HepG2 (cell line): Measurements from ENCODE around the gene DDX18. TPM values are rescaled to one million over a fixed set of nuclear protein-coding genes. Genes with fewer than 3 reads are reported as not detected.

Source experiments
- ATRX ChIP-seq: sonication (generic); formaldehyde crosslinking; IDR thresholded peaks from 2 replicates; pipeline ENCODE4 v1.4.0; 2020; ENCODE audit warnings: missing genetic modification reagents, borderline replicate concordance
- BRF2 ChIP-seq: sonication (generic); formaldehyde crosslinking; IDR thresholded peaks from 2 replicates; pipeline ENCODE4 v1.8.1; 2022; ENCODE audit warnings: mild to moderate bottlenecking, missing genetic modification reagents
- CC2D1A ChIP-seq: sonication (generic); formaldehyde crosslinking; IDR thresholded peaks from 2 replicates; pipeline ENCODE4 v1.8.1; 2023; ENCODE audit warnings: mild to moderate bottlenecking, missing genetic modification reagents
- FOXP4 ChIP-seq: sonication (generic); formaldehyde crosslinking; IDR thresholded peaks from 2 replicates; pipeline ENCODE4 v1.4.0; 2020; ENCODE audit warnings: missing genetic modification reagents
- HNRNPL ChIP-seq: fragments of 200-400 bp; formaldehyde crosslinking; IDR thresholded peaks from 2 replicates; pipeline ENCODE4 v1.6.1; 2017; ENCODE audit warnings: mild to moderate bottlenecking, low read depth, low read length
- LRRFIP1 ChIP-seq: sonication (generic); formaldehyde crosslinking; conservative IDR thresholded peaks from 2 replicates; pipeline ENCODE4 v1.4.0; 2020; ENCODE audit warnings: missing genetic modification reagents
- MED1 ChIP-seq: sonication (generic); formaldehyde crosslinking; IDR thresholded peaks from 2 replicates; pipeline ENCODE4 v1.4.0; 2020; ENCODE audit warnings: missing genetic modification reagents
- NCOA1 ChIP-seq: sonication (generic); formaldehyde crosslinking; IDR thresholded peaks from 2 replicates; pipeline ENCODE4 v1.9.0; 2021; ENCODE audit warnings: missing genetic modification reagents
- PITX1 ChIP-seq: sonication (generic); formaldehyde crosslinking; IDR thresholded peaks from 2 replicates; pipeline ENCODE4 v1.5.1; 2020; ENCODE audit warnings: mild to moderate bottlenecking, missing genetic modification reagents
- REPIN1 ChIP-seq: sonication (generic); formaldehyde crosslinking; IDR thresholded peaks from 2 replicates; pipeline ENCODE4 v1.8.0; 2022; ENCODE audit warnings: missing genetic modification reagents, low read depth, mild to moderate bottlenecking, borderline replicate concordance
- SIN3A ChIP-seq: IDR thresholded peaks from 2 replicates; pipeline ENCODE4 v1.6.1; 2011; ENCODE audit warnings: low read depth, mild to moderate bottlenecking, control low read depth, low read length, borderline replicate concordance
- ZBTB4 ChIP-seq: sonication (generic); formaldehyde crosslinking; IDR thresholded peaks from 2 replicates; pipeline ENCODE4 v1.4.0; 2020; ENCODE audit warnings: missing genetic modification reagents, mild to moderate bottlenecking, borderline replicate concordance
- ZFP36L1 ChIP-seq: sonication (generic); formaldehyde crosslinking; IDR thresholded peaks from 2 replicates; pipeline ENCODE4 v1.8.0; 2022; ENCODE audit warnings: mild to moderate bottlenecking, missing genetic modification reagents, moderate library complexity
- ZNF343 ChIP-seq: sonication (generic); formaldehyde crosslinking; IDR thresholded peaks from 2 replicates; pipeline ENCODE4 v1.4.0; 2020; ENCODE audit warnings: mild to moderate bottlenecking, missing genetic modification reagents
- ZNF354B ChIP-seq: sonication (generic); formaldehyde crosslinking; IDR thresholded peaks from 2 replicates; pipeline ENCODE4 v1.8.0; 2022; ENCODE audit warnings: mild to moderate bottlenecking, missing genetic modification reagents
- ZNF484 ChIP-seq: sonication (generic); formaldehyde crosslinking; IDR thresholded peaks from 2 replicates; pipeline ENCODE4 v1.5.1; 2020; ENCODE audit warnings: mild to moderate bottlenecking, low read depth, missing genetic modification reagents, borderline replicate concordance
- ZNF572 ChIP-seq: sonication (generic); formaldehyde crosslinking; IDR thresholded peaks from 2 replicates; pipeline ENCODE4 v1.5.1; 2020; ENCODE audit warnings: mild to moderate bottlenecking, missing genetic modification reagents
- polyA plus RNA-seq, 8 experiments: library from polyadenylated mRNA; depleted of rRNA in 3 of 8; stranded (reverse) in 7 of 8; unstranded in 1 of 8; fragments of >200 nt; fragmentation: Illumina TruSeq in 4 of 8; extraction: Trizol in 4 of 8; gene quantifications; 2 replicates each; pipeline versions ENCODE4 v1.2.1 to v1.2.3, GENCODE V29; 2011 to 2016; ENCODE audit warnings: low read depth in 4 of 8, missing spikeins in 1 of 8, mixed read lengths in 1 of 8; ENCODE audit not compliant: insufficient read depth in 1 of 8
- total RNA-seq, 5 experiments: library from RNA; depleted of rRNA; stranded (reverse); fragments of >200 nt; fragmentation: Illumina TruSeq; extraction: Trizol; gene quantifications; 2 replicates each; pipeline ENCODE4 v1.2.3, GENCODE V29; 2016; ENCODE audit warnings: low read depth in 1 of 5
- TF ChIP-seq, protein P1 (sequence below): sonication (generic); formaldehyde crosslinking; IDR thresholded peaks from 2 replicates; pipeline ENCODE4 v1.8.1; 2023; ENCODE audit warnings: mild to moderate bottlenecking, moderate library complexity, missing genetic modification reagents

DDX18 gene
- total and polyA plus RNA-seq, 2 of the 13 experiments (the other 11 are each of a cell fraction or from before 2014, with no cell fraction given) = 64.0 to 134 TPM

DNA sequence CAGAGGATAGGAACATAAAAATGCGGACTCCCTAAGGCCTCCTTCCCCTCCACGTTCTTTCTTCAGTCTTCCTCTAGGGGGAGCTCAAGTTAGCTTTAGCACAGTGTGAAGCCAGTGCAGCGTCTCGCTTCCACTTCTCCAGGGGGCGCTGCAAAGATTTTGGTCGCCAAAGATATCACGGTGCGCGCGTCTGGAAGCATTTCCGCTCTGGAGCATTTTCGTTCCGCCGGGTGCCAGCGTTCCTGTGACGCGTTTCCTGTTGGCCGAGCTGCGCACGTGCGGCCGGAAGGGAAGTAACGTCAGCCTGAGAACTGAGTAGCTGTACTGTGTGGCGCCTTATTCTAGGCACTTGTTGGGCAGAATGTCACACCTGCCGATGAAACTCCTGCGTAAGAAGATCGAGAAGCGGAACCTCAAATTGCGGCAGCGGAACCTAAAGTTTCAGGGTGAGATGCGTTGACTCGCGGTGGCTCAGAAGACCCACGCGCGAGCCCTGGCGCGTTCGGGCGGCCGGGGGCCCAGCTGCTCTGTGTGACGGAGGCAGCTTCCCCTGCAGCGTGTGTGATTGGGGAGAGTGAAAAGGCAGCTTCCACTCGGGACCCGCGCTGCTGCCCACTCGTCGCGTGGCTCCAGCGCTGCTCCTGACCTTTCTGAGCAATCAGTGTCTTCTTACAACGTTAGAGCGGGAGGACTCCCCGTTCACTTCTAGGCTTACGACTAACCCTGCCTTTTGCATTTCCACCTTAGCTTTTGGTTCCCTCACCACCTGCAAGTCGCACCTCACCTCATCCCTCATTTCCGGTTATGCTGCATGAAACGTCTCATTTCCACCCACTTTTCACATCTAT lies at the start of gene DDX18 (continued):
- TF ChIP-seq LRRFIP1 (no peak), ZFP36L1 (CRISPR knock-in tag) (peak; percentile 94), SIN3A (peak; percentile 81), ZNF484 (CRISPR knock-in tag) (no peak), ZBTB4 (peak; percentile 82; the same call in 1 of the 2 replicates), NCOA1 (CRISPR knock-in tag) (no peak), BRF2 (CRISPR knock-in tag) (peak; percentile 89; the same call in 1 of the 2 replicates), ZNF343 (peak; percentile 91; the same call in 1 of the 2 replicates), CC2D1A (CRISPR knock-in tag) (0 out of 2 replicates have a peak, but pooled peaks have one; percentile 76), FOXP4 (CRISPR knock-in tag) (peak; percentile 85), HNRNPL (0 out of 2 replicates have a peak, but pooled peaks have one; percentile 40), PITX1 (peak; percentile 72; the same call in 1 of the 2 replicates), ZNF572 (CRISPR knock-in tag) (peak; percentile 99; the same call in 1 of the 2 replicates), ATRX (CRISPR knock-in tag) (no peak), MED1 (CRISPR knock-in tag) (peak; percentile 82), REPIN1 (peak; percentile 98; the same call in 1 of the 2 replicates), ZNF354B (CRISPR knock-in tag) (no peak)
- TF ChIP-seq, protein P1, sequence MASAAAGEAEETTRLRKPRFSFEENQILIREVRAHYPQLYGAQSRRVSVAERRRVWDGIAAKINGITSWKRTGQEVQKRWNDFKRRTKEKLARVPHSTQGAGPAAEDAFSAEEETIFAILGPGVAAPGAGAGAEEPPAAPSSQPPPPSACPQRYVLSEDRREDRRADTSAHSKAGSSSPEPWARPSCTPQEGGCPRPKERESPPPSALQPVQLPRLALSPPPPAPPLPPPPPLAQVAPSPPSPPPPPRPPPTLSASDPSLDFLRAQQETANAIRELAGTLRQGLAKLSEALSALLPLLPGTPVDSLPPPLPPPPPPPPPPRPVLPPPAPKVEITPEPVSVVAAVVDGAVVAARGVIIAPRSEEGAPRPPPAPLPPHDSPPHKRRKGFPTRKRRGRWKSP = peak; percentile 87
